Neuronal stem cell (in vitro differentiated cells): Measurements from ENCODE around the gene PPP1R15B.

ENCODE experiments used
- DNase-seq: peaks from one replicate; pipeline ENCODE4 v3.0.0-alpha.2; 2013; ENCODE audit warnings: low spot score
- H2AFZ ChIP-seq: one replicate; pipeline ENCODE4 v1.6.1; 2013; ENCODE audit warnings: mild to moderate bottlenecking, low read length, inconsistent platforms
- H2AK5ac ChIP-seq: 2 replicates; pipeline ENCODE4 v1.6.1; 2013; ENCODE audit warnings: low read depth, mild to moderate bottlenecking, inconsistent platforms, low read length, moderate library complexity, mixed read lengths
- H2BK120ac ChIP-seq: 2 replicates; pipeline ENCODE4 v1.6.1; 2013; ENCODE audit warnings: low read depth, mild to moderate bottlenecking, inconsistent platforms, low read length, moderate library complexity, mixed read lengths
- H2BK12ac ChIP-seq: one replicate; pipeline ENCODE4 v1.6.1; 2013; ENCODE audit warnings: low read length, inconsistent platforms
- H2BK15ac ChIP-seq: 2 replicates; pipeline ENCODE4 v1.6.1; 2013; ENCODE audit warnings: mild to moderate bottlenecking, low read length, inconsistent platforms, mixed read lengths
- H2BK5ac ChIP-seq: one replicate; pipeline ENCODE4 v1.6.1; 2013; ENCODE audit warnings: inconsistent platforms, mild to moderate bottlenecking, low read length, moderate library complexity
- H3K14ac ChIP-seq: one replicate; pipeline ENCODE4 v1.6.1; 2013; ENCODE audit warnings: low read length, inconsistent platforms
- H3K18ac ChIP-seq: 2 replicates; pipeline ENCODE4 v1.6.1; 2013; ENCODE audit warnings: low read length, inconsistent platforms
- H3K23ac ChIP-seq: 2 replicates; pipeline ENCODE4 v1.6.1; 2013; ENCODE audit warnings: low read depth, mild to moderate bottlenecking, mixed read lengths, low read length, inconsistent platforms; ENCODE audit not compliant: poor library complexity
- H3K27ac ChIP-seq: replicated peaks from 3 replicates; pipeline ENCODE4 v1.5.1; 2013; ENCODE audit warnings: low read length, inconsistent platforms
- H3K27me3 ChIP-seq, 3 experiments: 2 replicates each; pipeline ENCODE4 v1.6.1; 2013; ENCODE audit warnings: low read length in 3 of 3, mild to moderate bottlenecking in 2 of 3, inconsistent platforms in 1 of 3, low read depth in 1 of 3, mixed read lengths in 1 of 3, moderate library complexity in 1 of 3; ENCODE audit not compliant: control insufficient read depth in 3 of 3, insufficient read depth in 3 of 3
- H3K36me3 ChIP-seq, 2 donors: replicated peaks in 1 of 2; 2 replicates each; pipeline ENCODE4 v1.6.1; 2013; ENCODE audit warnings: low read length in 2 of 2; ENCODE audit not compliant: control insufficient read depth in 2 of 2, insufficient read depth in 2 of 2
- H3K4ac ChIP-seq: 2 replicates; pipeline ENCODE4 v1.6.1; 2013; ENCODE audit warnings: inconsistent platforms, mild to moderate bottlenecking, low read length, moderate library complexity
- H3K4me1 ChIP-seq, 2 donors: 1 replicate in 1 of 2; 2 replicates in 1 of 2; pipeline ENCODE4 v1.6.1; 2013; ENCODE audit warnings: low read length in 2 of 2, low read depth in 1 of 2; ENCODE audit not compliant: control insufficient read depth in 2 of 2, insufficient read depth in 1 of 2
- H3K4me2 ChIP-seq: one replicate; pipeline ENCODE4 v1.6.1; 2013; ENCODE audit warnings: mild to moderate bottlenecking, low read length, inconsistent platforms; ENCODE audit not compliant: insufficient read depth, poor library complexity, severe bottlenecking
- H3K4me3 ChIP-seq, 2 donors: 2 replicates each; pipeline ENCODE4 v1.5.1; 2013; ENCODE audit warnings: low read length in 2 of 2, mild to moderate bottlenecking in 2 of 2, inconsistent platforms in 1 of 2, moderate library complexity in 1 of 2
- H3K79me1 ChIP-seq: one replicate; pipeline ENCODE4 v1.6.1; 2013; ENCODE audit warnings: low read depth, mild to moderate bottlenecking, inconsistent platforms, low read length, moderate library complexity
- H3K9ac ChIP-seq: one replicate; pipeline ENCODE4 v1.6.1; 2013; ENCODE audit warnings: mild to moderate bottlenecking, low read depth, low read length, inconsistent platforms; ENCODE audit not compliant: poor library complexity
- H3K9me3 ChIP-seq, 2 donors: replicated peaks in 1 of 2; 2 replicates each; pipeline versions ENCODE3 to v1.6.1; 2013; ENCODE audit warnings: low read length in 2 of 2, mild to moderate bottlenecking in 2 of 2, inconsistent platforms in 1 of 2, low read depth in 1 of 2, mixed read lengths in 1 of 2, moderate library complexity in 1 of 2; ENCODE audit not compliant: control insufficient read depth in 2 of 2, insufficient read depth in 1 of 2
- H4K8ac ChIP-seq: one replicate; pipeline ENCODE4 v1.6.1; 2013; ENCODE audit warnings: low read depth, mild to moderate bottlenecking, inconsistent platforms, low read length, moderate library complexity
- H4K91ac ChIP-seq: one replicate; pipeline ENCODE4 v1.6.1; 2013; ENCODE audit warnings: low read length, low read depth, mild to moderate bottlenecking, inconsistent platforms; ENCODE audit not compliant: poor library complexity
- WGBS, 2 donors: extraction: QIAGEN DNeasy Blood & Tissue Kit; methylation state at CpG; one replicate each; pipeline ENCODE4 v1.1.7; 2013; ENCODE audit warnings: missing lambda C conversion rate in 2 of 2, mixed read lengths in 1 of 2; ENCODE audit not compliant: insufficient read length in 2 of 2, insufficient replicate concordance in 1 of 2; ENCODE audit errors: extremely low coverage in 2 of 2; 5-methylcytosine and 5-hydroxymethylcytosine counted together

The PPP1R15B gene

DNA sequence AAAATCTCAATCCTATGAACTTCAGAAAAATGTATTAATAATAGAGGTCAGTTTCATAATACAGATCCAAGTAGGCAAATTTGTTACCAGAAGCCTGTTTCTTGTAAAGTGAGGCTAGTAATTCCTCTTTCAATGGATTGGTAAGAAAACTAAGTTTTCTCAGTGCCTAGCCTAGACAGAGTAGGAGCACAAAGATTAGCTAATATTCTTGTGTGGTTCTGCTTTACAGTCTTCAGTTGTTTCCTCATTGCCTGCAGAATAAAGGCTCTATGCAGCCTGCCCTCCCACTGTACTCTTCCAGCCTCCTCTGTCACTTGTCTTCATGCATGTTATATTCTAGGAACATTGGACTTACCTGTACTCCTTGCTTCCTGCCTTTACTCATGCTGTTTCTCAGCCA lies 2.4 kb upstream of the PPP1R15B start:
- no peak overlapping the region for H2BK5ac ChIP-seq
- no peak overlapping the region for H3K23ac ChIP-seq
- H3K27me3 ChIP-seq, result no peaks in the 10 kb centered on the region
- H2AK5ac ChIP-seq, result no peak overlapping the region
- H4K8ac ChIP-seq, result no peak overlapping the region
- H3K4me1 ChIP-seq, result peaks cover 0 to 11% of the 10 kb centered on the region in 2 donors
- no peak overlapping the region for H3K9ac ChIP-seq
- no peak overlapping the region for H3K4ac ChIP-seq
- H3K4me3 ChIP-seq, result no peak overlapping the region
- H2BK15ac ChIP-seq, result no peak overlapping the region
- H3K18ac ChIP-seq, result no peak overlapping the region
- no peak overlapping the region for H3K4me2 ChIP-seq
- no peak overlapping the region for H2BK120ac ChIP-seq
- H2AFZ ChIP-seq, result no peak overlapping the region
- no peak overlapping the region for H4K91ac ChIP-seq
- peaks cover 0 to 16% of the 10 kb centered on the region in 2 donors for H3K36me3 ChIP-seq
- H3K79me1 ChIP-seq, result no peaks in the 10 kb centered on the region
- no peak overlapping the region for H3K14ac ChIP-seq
- H3K9me3 ChIP-seq, result no peaks in the 10 kb centered on the region
- no peak overlapping the region for H3K27ac ChIP-seq
- no peak overlapping the region for H2BK12ac ChIP-seq
- DNase-seq, result no peak

DNA sequence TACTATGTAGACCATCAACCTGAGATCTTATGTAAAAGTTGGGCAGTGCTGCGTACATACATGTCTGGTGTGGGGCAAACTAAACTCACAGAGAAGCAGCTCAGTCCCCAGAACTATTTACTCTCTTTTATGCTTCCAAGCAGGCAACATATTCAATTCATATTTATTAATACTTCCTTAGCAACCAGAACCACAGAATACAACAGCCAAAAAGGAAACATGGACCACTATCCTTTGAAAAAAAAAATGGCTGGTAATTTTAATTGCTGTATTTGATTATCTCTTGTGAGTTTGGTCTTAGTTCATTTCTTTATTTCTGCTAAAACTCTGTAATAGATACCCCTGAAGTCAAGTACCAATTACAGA lies 1.5 kb upstream of the PPP1R15B start:
- DNase-seq, result no peak
- WGBS, 2 donors, result no CpG with 5 or more reads among the region's 1 CpG

DNA sequence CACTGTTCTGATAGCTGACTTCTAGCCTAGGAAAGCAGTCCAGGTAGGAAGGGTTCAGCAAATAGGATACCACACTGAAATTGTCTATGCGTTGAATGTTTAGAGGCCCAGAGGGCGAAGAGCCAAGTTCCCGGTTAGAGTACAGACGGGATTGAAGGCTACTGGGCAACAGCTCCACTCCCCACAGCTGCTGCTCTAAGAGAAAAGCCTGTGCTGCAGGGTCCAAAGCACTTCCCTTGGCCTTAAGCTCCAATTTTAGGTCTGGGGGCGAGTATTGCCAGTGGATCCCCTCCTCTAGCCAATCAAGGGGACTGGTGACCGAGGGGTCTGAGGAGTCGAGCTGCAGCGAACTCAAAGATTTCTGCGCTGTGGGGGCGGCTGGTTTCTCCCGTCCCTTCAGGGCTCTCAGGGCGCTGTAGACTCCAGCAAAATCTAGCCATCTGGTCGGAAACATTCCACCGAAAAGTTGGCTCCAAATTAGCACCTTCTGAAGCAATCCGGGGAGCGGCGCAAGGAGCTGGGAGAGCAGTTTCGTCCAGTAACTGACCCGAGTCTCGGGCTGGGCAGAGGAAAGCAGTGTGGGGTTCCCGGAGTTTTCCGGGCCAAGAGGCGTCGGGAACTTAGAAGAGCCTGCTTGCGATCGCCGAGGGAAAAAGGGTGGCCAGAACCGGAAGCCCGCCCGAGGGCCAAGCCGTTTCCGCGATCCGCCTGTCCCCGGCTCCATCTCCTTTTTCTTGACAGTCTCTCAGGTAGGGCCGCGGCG lies 748 bp downstream of the PPP1R15B start:
- H3K4me1 ChIP-seq, result no peaks in the 10 kb centered on the region
- H2AK5ac ChIP-seq, result peak overlapping the region; percentile 1
- no peak for DNase-seq
- H3K27me3 ChIP-seq, result no peaks in the 10 kb centered on the region
- H2BK12ac ChIP-seq, result no peak overlapping the region
- H3K79me1 ChIP-seq, result no peaks in the 10 kb centered on the region
- no peak overlapping the region for H2BK120ac ChIP-seq
- H2BK15ac ChIP-seq, result peak overlapping the region; percentile 2
- no peak overlapping the region for H4K8ac ChIP-seq
- peak overlapping the region; percentile 89 for H2AFZ ChIP-seq
- no CpG with 5 or more reads among the region's 38 CpGs for WGBS, 2 donors
- H3K9ac ChIP-seq, result peak overlapping the region; percentile 97
- H3K9me3 ChIP-seq, result no peaks in the 10 kb centered on the region
- H3K4ac ChIP-seq, result no peak overlapping the region
- peak overlapping the region; percentile 25 for H2BK5ac ChIP-seq
- H3K4me2 ChIP-seq, result peak overlapping the region; percentile 78
- H4K91ac ChIP-seq, result no peak overlapping the region
- peak overlapping the region; percentile 79 for H3K27ac ChIP-seq
- peak overlapping the region; percentile 91 for H3K18ac ChIP-seq
- peaks cover 2 to 47% of the 10 kb centered on the region in 2 donors for H3K36me3 ChIP-seq
- H3K14ac ChIP-seq, result no peak overlapping the region
- H3K23ac ChIP-seq, result peak overlapping the region; percentile 69
- H3K4me3 ChIP-seq, result peak overlapping the region; percentile 91 to 98

More for the DNA sequence above, 1.5 kb upstream of the PPP1R15B start:
- Histone ChIP-seq H3K18ac (no peak overlapping the region), H3K23ac (no peak overlapping the region), H3K79me1 (no peaks in the 10 kb centered on the region), H3K4me3 (no peak overlapping the region), H2BK15ac (no peak overlapping the region), H3K4me1 (peaks cover 0 to 8% of the 10 kb centered on the region in 2 donors), H2BK120ac (no peak overlapping the region), H4K8ac (no peak overlapping the region), H2BK5ac (no peak overlapping the region), H3K4me2 (no peak overlapping the region), H3K27ac (no peak overlapping the region), H3K14ac (no peak overlapping the region), H3K9me3 (no peaks in the 10 kb centered on the region), H3K4ac (no peak overlapping the region), H3K9ac (no peak overlapping the region), H2AFZ (no peak overlapping the region), H2AK5ac (no peak overlapping the region), H3K36me3 (peaks cover 0 to 24% of the 10 kb centered on the region in 2 donors), H2BK12ac (no peak overlapping the region), H3K27me3 (no peaks in the 10 kb centered on the region), H4K91ac (no peak overlapping the region)

DNA sequence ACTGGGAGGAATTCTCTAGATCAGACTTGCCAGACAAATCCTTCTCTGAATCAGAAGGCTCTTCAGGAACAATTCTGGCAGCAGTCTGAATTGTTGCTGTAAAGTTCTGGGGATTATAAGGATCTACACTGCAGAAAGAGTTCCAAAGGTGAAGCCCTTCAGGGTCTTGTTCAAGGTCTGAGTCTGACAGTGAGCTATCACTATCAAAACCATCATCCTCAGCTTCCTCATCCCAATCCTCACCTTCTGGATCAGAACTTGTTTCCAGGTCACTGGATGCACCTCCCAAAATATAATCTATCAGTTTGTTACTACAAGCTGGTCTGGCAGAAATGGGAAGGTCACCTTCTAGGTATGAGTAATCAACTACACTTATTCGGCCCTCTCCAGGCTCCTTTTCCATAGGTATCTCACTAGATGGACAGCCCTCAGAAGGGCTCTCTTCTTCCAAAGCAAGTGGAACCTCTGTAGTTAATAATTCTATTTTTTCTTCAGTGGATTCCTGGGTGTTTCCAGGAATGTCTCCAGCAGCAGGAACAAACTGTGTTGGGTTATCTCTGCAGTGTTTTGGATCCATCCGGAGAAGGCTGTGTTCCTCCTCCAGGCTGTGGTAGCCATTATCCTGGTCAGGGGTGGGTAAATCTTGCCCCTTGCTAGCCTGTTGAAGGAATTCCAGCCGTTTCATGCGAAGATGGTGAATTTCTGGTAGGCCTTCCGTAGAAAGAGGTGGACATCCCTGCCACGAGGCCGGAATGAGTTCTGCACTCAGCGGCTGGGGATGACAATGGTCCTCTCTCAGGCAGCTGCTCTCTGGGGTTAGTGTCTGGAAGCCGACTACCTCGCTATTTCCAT lies 1.6 kb downstream of the PPP1R15B start:
- Histone ChIP-seq H3K4me2 (peak overlapping the region; percentile 78), H3K4me1 (no peaks in the 10 kb centered on the region), H2AFZ (no peak overlapping the region), H3K23ac (no peak overlapping the region), H3K27me3 (no peaks in the 10 kb centered on the region), H2BK12ac (no peak overlapping the region), H3K14ac (no peak overlapping the region), H2BK5ac (peak overlapping the region; percentile 25), H2BK15ac (no peak overlapping the region), H3K18ac (no peak overlapping the region), H3K36me3 (peaks cover 3 to 55% of the 10 kb centered on the region in 2 donors), H4K8ac (no peak overlapping the region), H3K79me1 (no peaks in the 10 kb centered on the region), H3K4me3 (peak overlapping the region; percentile 91 to 98), H2AK5ac (no peak overlapping the region), H3K9me3 (no peaks in the 10 kb centered on the region), H3K9ac (peak overlapping the region; percentile 97), H2BK120ac (no peak overlapping the region), H3K27ac (no peak overlapping the region), H4K91ac (no peak overlapping the region), H3K4ac (no peak overlapping the region)
- no peak for DNase-seq
- no CpG with 5 or more reads among the region's 10 CpGs for WGBS, 2 donors
